IPS-18c (cell line): ENCODE measurements around the gene KCNB1.
A peak's percentile ranks its signal among the peaks of the same experiment; 100 is the strongest.
"Not testable (repeated sequence)": the region's sequence is repeated elsewhere in the genome, so short reads cannot be mapped to it uniquely, and the experiment has no call there.

Source experiments
- H3K4me3 ChIP-seq: 2 replicates; pipeline ENCODE4 v1.7.0; 2013; ENCODE audit warnings: low read depth, mild to moderate bottlenecking, low read length, moderate library complexity; ENCODE audit not compliant: insufficient read depth
- H3K9me3 ChIP-seq: one replicate; pipeline ENCODE4 v1.6.1; 2013; ENCODE audit warnings: mild to moderate bottlenecking, low read length, moderate library complexity; ENCODE audit not compliant: control insufficient read depth, insufficient read depth

The KCNB1 gene

GRCh38 chr20:49318430-49319207, 163.8 kb downstream of the KCNB1 start:
- Histone ChIP-seq H3K4me3 (peak overlapping the region; percentile 63), H3K9me3 (peaks cover 4% of the 10 kb centered on the region)

GRCh38 chr20:49318091-49318429, 164.4 kb downstream of the KCNB1 start:
- Histone ChIP-seq H3K4me3 (peak overlapping the region; percentile 63), H3K9me3 (peaks cover 4% of the 10 kb centered on the region)

- H3K4me3 ChIP-seq, result no peak overlapping the region
Measured at GRCh38 chr20:49316704-49317103, 165.8 kb downstream of the KCNB1 start.

GRCh38 chr20:49315580-49315979, 166.9 kb downstream of the KCNB1 start:
- Histone ChIP-seq H3K9me3 (peaks cover 4% of the 10 kb centered on the region), H3K4me3 (no peak overlapping the region)

More at GRCh38 chr20:49316704-49317103, 165.8 kb downstream of the KCNB1 start:
- H3K9me3 ChIP-seq, result peaks cover 4% of the 10 kb centered on the region

- H3K9me3 ChIP-seq, H3K4me3 ChIP-seq: not testable (repeated sequence)
Measured at GRCh38 chr20:49314052-49314451, 168.4 kb downstream of the KCNB1 start.
